Colonic mucosa (tissue), 4 donors: ENCODE measurements around the gene GPR35. TPM values are rescaled to one million over a fixed set of nuclear protein-coding genes. Genes with fewer than 3 reads are reported as not detected.

ENCODE experiments used
- DNase-seq: peaks from one replicate; pipeline ENCODE4 v3.0.0-alpha.2; 2020
- H3K27ac ChIP-seq: fragments of 200-600 bp; one replicate; pipeline ENCODE4 v1.8.0; 2021
- H3K27me3 ChIP-seq: fragments of 200-600 bp; one replicate; pipeline ENCODE4 v1.8.0; 2021
- H3K36me3 ChIP-seq: fragments of 200-600 bp; one replicate; pipeline ENCODE4 v1.8.0; 2021
- H3K4me1 ChIP-seq: fragments of 200-600 bp; one replicate; pipeline ENCODE4 v1.8.0; 2021; ENCODE audit warnings: mild to moderate bottlenecking
- H3K4me3 ChIP-seq: fragments of 200-600 bp; one replicate; pipeline ENCODE4 v1.8.0; 2021
- H3K9ac ChIP-seq, 2 donors: one replicate each; pipeline ENCODE4 v1.7.0; 2013; ENCODE audit warnings: control low read depth in 2 of 2, low read depth in 2 of 2, low read length in 2 of 2
- H3K9me3 ChIP-seq: fragments of 200-600 bp; one replicate; pipeline ENCODE4 v1.8.0; 2021
- intact Hi-C: fragments of 100-400 bp; cut with DNase I; formaldehyde crosslinking; loops from one replicate; pipeline ENCODE4 v1.14.1; 2022
- total RNA-seq, 2 donors: library from RNA; stranded (reverse); fragmentation: NEBNext Ultra II Directional in 1 of 2; extraction: Animal tissue kit (Norgen Biotek cat#: 25700) in 1 of 2; gene quantifications; one replicate each; pipeline ENCODE4 v1.2.1, GENCODE V29; 2021
- TF ChIP-seq, protein P1 (sequence below): fragments of 200-600 bp; IDR thresholded peaks from one replicate; pipeline ENCODE4 v1.8.0; 2022; ENCODE audit warnings: antibody characterized with exemption, mild to moderate bottlenecking
- donor health status: healthy.
- donor health status: DM: no; HTN: no; CAD: no.
- donor health status: DM: no; HTN: no; CAD: no.

GPR35 gene
- total RNA-seq, 2 donors from 2014 or later: 64.4 to 92.2 TPM

DNA sequence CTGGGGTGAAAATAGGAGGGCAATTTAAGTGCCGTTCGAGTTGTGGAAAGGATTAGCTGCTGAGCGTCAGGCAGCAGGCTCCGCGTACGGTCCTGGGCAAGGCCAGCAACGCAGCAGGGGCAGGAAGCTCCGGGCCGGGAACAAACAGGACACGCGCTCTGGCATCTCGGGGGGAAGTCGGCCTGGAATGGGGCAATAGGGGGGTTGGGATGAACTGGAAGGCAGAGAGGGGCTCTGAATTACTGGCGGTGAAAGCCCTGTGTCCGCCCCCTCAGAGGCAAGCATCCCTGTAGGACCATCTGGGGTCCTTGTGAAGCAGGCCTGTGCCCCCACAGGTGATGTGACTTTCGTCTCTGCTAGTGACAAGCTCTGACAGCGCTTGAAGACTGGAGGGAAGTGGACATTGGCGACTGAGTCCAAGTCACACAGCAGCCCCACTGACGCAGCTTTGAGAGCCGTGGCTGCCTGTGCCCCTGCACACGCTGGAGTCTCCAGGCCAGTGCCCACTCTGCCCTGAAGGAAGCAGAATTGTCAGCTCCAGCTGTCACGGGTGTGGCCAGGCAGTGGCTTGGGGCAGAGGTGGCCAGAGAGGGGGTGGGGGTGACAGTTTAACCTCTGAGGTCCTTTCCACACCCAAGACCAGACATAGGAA is 22.3 kb downstream of the GPR35 start:
- no peaks in the 10 kb centered on the region for H3K27me3 ChIP-seq
- TF ChIP-seq, protein P1, sequence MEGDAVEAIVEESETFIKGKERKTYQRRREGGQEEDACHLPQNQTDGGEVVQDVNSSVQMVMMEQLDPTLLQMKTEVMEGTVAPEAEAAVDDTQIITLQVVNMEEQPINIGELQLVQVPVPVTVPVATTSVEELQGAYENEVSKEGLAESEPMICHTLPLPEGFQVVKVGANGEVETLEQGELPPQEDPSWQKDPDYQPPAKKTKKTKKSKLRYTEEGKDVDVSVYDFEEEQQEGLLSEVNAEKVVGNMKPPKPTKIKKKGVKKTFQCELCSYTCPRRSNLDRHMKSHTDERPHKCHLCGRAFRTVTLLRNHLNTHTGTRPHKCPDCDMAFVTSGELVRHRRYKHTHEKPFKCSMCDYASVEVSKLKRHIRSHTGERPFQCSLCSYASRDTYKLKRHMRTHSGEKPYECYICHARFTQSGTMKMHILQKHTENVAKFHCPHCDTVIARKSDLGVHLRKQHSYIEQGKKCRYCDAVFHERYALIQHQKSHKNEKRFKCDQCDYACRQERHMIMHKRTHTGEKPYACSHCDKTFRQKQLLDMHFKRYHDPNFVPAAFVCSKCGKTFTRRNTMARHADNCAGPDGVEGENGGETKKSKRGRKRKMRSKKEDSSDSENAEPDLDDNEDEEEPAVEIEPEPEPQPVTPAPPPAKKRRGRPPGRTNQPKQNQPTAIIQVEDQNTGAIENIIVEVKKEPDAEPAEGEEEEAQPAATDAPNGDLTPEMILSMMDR: no peak

DNA sequence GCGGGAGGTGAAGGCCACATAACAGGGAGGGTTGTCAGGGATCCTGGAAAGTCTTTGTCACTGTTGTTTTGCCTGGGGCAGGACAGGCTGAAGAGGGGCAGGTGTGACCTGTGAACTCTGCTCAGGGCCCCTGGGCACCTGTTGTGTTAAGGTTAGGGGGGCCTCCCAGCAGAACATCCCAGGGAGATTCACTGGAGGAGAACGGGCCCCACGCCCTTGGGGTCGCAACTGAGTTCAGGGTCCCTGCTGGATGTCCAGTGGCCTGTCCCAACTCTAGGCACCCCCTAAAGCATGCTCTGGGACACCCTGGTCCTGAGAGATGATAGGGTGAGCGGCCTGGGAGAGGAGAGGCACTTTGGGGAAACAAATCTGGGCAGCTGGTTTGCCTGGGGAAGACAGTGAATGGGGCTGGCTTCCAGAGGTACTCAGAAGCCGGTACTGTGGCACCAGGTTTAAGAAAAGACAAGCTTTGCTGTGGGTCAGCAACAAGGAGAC is 22.9 kb downstream of the GPR35 start:
- no peaks in the 10 kb centered on the region for H3K9me3 ChIP-seq
- H3K27ac ChIP-seq: no peak overlapping the region
- H3K9ac ChIP-seq: no peak overlapping the region
- no peak overlapping the region for H3K4me3 ChIP-seq
- no peaks in the 10 kb centered on the region for H3K4me1 ChIP-seq
- no peaks in the 10 kb centered on the region for H3K27me3 ChIP-seq
- H3K36me3 ChIP-seq: no peaks in the 10 kb centered on the region
- TF ChIP-seq, protein P1: no peak
- no peak for DNase-seq
- intact Hi-C loops: no loop called here

More for the DNA sequence above, 22.3 kb downstream of the GPR35 start:
- Histone ChIP-seq H3K4me1 (no peaks in the 10 kb centered on the region), H3K27ac (no peak overlapping the region), H3K4me3 (no peak overlapping the region), H3K36me3 (no peaks in the 10 kb centered on the region), H3K9me3 (no peaks in the 10 kb centered on the region), H3K9ac (no peak overlapping the region)
- DNase-seq: no peak
- intact Hi-C loops: no loop called here

DNA sequence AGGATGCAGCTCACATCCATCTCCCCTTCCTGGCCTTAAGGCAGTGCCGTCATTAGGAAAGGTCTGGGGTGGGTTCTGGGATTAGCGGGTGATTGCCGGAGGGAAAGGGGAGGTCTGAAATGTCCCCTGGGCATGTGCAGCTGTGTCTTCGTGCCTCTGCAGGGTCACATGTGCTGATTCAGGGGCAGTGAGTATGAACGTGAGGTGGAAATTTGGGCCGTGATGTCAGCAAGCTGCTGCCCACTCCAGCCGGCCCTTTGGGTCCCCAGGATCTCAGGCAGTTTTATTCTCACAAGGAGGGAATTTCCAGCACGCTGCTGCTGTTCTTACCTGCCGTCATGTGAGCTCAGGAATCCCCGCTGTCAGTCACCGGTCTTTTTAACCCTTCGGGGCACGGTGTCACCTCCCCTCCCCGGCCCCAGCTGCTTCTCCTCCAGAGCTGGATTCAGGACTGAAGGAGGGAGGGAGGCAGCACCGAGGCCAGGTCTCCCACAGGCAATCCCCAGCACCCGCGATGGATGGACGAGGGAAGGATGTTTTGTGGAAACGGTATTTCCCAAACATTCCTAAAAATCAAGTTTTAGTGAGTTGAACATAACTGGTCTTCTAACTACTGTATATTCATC is 23.5 kb downstream of the GPR35 start:
- H3K4me3 ChIP-seq: no peak overlapping the region
- no peaks in the 10 kb centered on the region for H3K4me1 ChIP-seq
- no peaks in the 10 kb centered on the region for H3K36me3 ChIP-seq
- no peaks in the 10 kb centered on the region for H3K27me3 ChIP-seq
- intact Hi-C loops: no loop called here
- no peak for DNase-seq
- H3K9ac ChIP-seq: no peak overlapping the region
- no peak overlapping the region for H3K27ac ChIP-seq
- H3K9me3 ChIP-seq: no peaks in the 10 kb centered on the region
- TF ChIP-seq, protein P1: no peak

DNA sequence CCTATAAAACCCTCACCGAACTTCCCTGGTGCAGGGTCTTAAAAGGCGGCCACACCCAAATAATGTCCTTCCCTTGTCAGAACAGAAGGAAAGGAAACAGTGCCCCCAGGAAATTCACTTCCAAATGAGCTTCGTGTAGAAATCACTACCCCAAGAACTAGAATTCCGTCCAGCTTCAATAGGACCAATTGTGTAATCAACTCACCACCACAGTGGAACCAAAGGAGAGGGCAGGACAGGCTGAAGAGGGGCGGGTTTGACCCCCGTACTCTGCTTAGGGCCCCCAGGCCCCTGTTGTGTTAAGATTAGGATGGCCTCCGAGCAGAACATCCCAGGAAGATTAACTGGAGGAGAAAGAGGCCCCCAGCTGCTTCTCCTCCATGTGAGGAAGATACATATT is 24.1 kb downstream of the GPR35 start:
- DNase-seq: no peak
- Histone ChIP-seq H3K4me1 (no peaks in the 10 kb centered on the region), H3K36me3 (no peaks in the 10 kb centered on the region), H3K27ac (no peak overlapping the region), H3K9ac (no peak overlapping the region), H3K9me3 (no peaks in the 10 kb centered on the region), H3K4me3 (no peak overlapping the region), H3K27me3 (no peaks in the 10 kb centered on the region)
- TF ChIP-seq, protein P1: no peak
- intact Hi-C loops: no loop called here

DNA sequence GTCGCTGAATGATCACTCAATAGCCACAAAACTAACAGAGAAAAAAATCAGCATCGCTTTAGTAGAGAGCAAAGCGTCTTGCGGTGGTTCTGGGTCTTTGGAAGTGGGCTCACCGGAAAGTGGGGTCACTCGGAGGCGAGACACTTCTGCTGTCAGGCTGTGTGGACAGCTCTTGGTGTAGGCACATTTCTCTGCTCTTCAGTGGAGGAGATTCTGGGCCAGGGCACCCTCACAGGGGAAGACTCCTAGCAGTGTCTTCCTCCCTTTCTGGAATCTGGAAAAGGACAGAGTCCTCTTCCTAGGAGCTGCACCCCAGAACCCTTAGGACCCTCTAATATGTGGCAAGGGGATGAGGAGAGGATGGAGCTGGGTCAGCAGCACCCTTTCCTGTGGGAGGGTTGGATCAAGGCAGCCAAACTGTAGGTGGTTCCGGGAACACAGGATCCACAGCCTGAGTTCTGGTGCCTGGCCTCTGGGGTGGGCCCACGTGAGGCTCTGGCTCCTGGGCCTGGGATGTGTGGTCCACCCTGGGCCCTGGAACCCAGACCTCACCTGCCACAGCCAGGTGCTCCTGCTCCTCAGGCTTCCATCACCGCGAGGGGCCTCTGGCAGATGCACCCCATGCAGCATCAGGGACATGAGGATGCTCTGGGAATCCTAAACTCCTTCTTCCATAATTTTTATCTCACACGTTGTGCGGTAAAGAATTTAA is 25.1 kb downstream of the GPR35 start:
- no peak overlapping the region for H3K27ac ChIP-seq
- H3K36me3 ChIP-seq: no peaks in the 10 kb centered on the region
- no peaks in the 10 kb centered on the region for H3K27me3 ChIP-seq
- no peak overlapping the region for H3K4me3 ChIP-seq
- no peaks in the 10 kb centered on the region for H3K4me1 ChIP-seq
- no peak for DNase-seq
- intact Hi-C loops: no loop called here
- H3K9ac ChIP-seq: no peak overlapping the region
- TF ChIP-seq, protein P1: no peak
- no peaks in the 10 kb centered on the region for H3K9me3 ChIP-seq
